ENCODE data around the gene FAM209A. TPM values are rescaled to one million over a fixed set of nuclear protein-coding genes. Genes with fewer than 3 reads are reported as not detected.

FAM209A gene
- total and polyA plus RNA-seq, 10 of the 15 experiments (the other 5 are each of a cell fraction or from before 2014, with no cell fraction given), result 0.11 to 0.51 (median 0.32) TPM; not detected in 4

GRCh38 chr20:56566621-56567020 lies 42.1 kb downstream of the FAM209A start:
- no peak overlapping the region for H3K4me2 ChIP-seq (ENCODE audit: control insufficient read depth, insufficient read depth)
- H3K4me1 ChIP-seq (ENCODE audit: control insufficient read depth, insufficient read depth, low read length), result no peaks in the 10 kb centered on the region
- no peak overlapping the region for H3K4me3 ChIP-seq
- BruUV-seq (replicated peaks), result no TSS peak
- H3K27me3 ChIP-seq (replicated peaks in 1 of 2; ENCODE audit: control insufficient read depth in 2 of 2, insufficient read depth in 2 of 2, low read length in 1 of 2), result no peaks in the 10 kb centered on the region
- ChIA-PET POLR2A (no interaction called here), RAD21 (ENCODE audit: unreplicated experiment) (interaction anchor here (1.2 kb wide), 1 partner anchor 16 kb away, joined by 3 read pairs; no protein-coding TSS in a partner anchor), SMC1A (ENCODE audit: uncharacterized antibody, unreplicated experiment) (interaction anchor here (1.2 kb wide), 1 partner anchor 11 kb away, joined by 3 read pairs; no protein-coding TSS in a partner anchor), CTCF (interaction anchor here (0.5 to 3.5 kb wide), 3 partner anchors 9 to 16 kb away, joined by 3 to 15 read pairs (median 3); no protein-coding TSS in a partner anchor)
- FAIRE-seq (no peak), DNase-seq (ENCODE audit: low read depth, low spot score) (no peak), ATAC-seq (no peak)
- no peaks in the 10 kb centered on the region for H4K20me1 ChIP-seq (ENCODE audit: control insufficient read depth, insufficient read depth)
- no peak overlapping the region for H3K9ac ChIP-seq (ENCODE audit: control insufficient read depth, insufficient read depth, low read length)
- no peaks in the 10 kb centered on the region for H3K9me3 ChIP-seq (replicated peaks; ENCODE audit: control insufficient read depth, insufficient read depth, low read length)
- in situ Hi-C loops (cut with MboI) (no loop called here), intact Hi-C loops (cut with micrococcal nuclease; ENCODE audit: unreplicated experiment) (no loop called here)
- no peak overlapping the region for H2AFZ ChIP-seq (ENCODE audit: control insufficient read depth, low read depth, low read length)
- WGBS (ENCODE audit: insufficient coverage, insufficient replicate concordance, low lambda C conversion rate, missing lambda C conversion rate), result 51% methylated on average over 3 of the region's 3 CpGs
- H3K36me3 ChIP-seq (ENCODE audit: control insufficient read depth in 2 of 2, insufficient read depth in 2 of 2, low read length in 1 of 2), result no peaks in the 10 kb centered on the region
- H3K79me2 ChIP-seq (ENCODE audit: control insufficient read depth, insufficient read depth, low read length), result no peaks in the 10 kb centered on the region
- no peak overlapping the region for H3K27ac ChIP-seq (ENCODE audit: control insufficient read depth, insufficient read depth)
- TF ChIP-seq KLF5 (IDR thresholded peaks at IDR 0.05; ENCODE audit: partially characterized antibody), result no peak
- TF ChIP-seq MTA3 (IDR thresholded peaks at IDR 0.05; ENCODE audit: borderline replicate concordance, low read length), result no peak
- TF ChIP-seq TCF12 (IDR thresholded peaks at IDR 0.05; ENCODE audit: low read depth, low read length), result no peak
- TF ChIP-seq POLR2A (IDR thresholded peaks at IDR 0.05; ENCODE audit: low read depth, low read length), result no peak
- TF ChIP-seq MYC (IDR thresholded peaks at IDR 0.05; ENCODE audit: insufficient read depth, insufficient read length, insufficient replicate concordance, low read length, severe bottlenecking), result no peak
- no peak for TF ChIP-seq ZNF274 (IDR thresholded peaks at IDR 0.05; ENCODE audit: insufficient read depth, insufficient read length)

DNA sequence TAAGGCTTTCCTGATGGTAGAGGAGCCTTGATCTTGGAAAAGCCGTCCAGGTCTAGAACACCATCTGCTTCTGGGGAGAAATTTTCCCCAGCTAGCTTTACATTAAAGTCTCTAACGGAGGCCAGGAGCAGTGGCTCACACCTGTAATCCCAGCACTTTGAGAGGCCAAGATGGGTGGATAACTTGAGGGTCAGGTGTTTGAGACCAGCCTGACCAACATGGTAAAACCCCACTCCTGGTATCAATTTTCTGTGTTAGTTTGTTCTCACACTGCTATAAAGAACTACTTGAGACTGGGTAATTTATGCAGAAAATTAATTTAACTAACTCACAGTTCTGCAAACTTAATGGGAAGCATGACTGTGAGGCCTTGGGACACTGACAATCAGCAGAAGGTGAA lies 46.3 kb downstream of the FAM209A start:
- Histone ChIP-seq H3K4me3 (no peak overlapping the region), H3K79me2 (ENCODE audit: control insufficient read depth, insufficient read depth, low read length) (no peaks in the 10 kb centered on the region), H3K27ac (ENCODE audit: control insufficient read depth, insufficient read depth) (no peak overlapping the region), H3K4me2 (ENCODE audit: control insufficient read depth, insufficient read depth) (no peak overlapping the region), H4K20me1 (ENCODE audit: control insufficient read depth, insufficient read depth) (no peaks in the 10 kb centered on the region), H3K9me3 (replicated peaks; ENCODE audit: control insufficient read depth, insufficient read depth, low read length) (no peaks in the 10 kb centered on the region), H3K4me1 (ENCODE audit: control insufficient read depth, insufficient read depth, low read length) (no peaks in the 10 kb centered on the region), H2AFZ (ENCODE audit: control insufficient read depth, low read depth, low read length) (no peak overlapping the region), H3K9ac (ENCODE audit: control insufficient read depth, insufficient read depth, low read length) (no peak overlapping the region), H3K27me3 (replicated peaks in 1 of 2; ENCODE audit: control insufficient read depth in 2 of 2, insufficient read depth in 2 of 2, low read length in 1 of 2) (no peaks in the 10 kb centered on the region; a peak in 1 of 4 replicates), H3K36me3 (ENCODE audit: control insufficient read depth in 2 of 2, insufficient read depth in 2 of 2, low read length in 1 of 2) (no peaks in the 10 kb centered on the region)
- in situ Hi-C loops (cut with MboI) (no loop called here), intact Hi-C loops (cut with micrococcal nuclease; ENCODE audit: unreplicated experiment) (no loop called here)
- RAD21 ChIA-PET (ENCODE audit: unreplicated experiment), result no interaction called here
- no TSS peak for BruUV-seq (replicated peaks)
- no peak for DNase-seq (ENCODE audit: low read depth, low spot score)
- POLR2A ChIA-PET, result no interaction called here
- FAIRE-seq, result no peak
- ATAC-seq, result no peak
- no peak for TF ChIP-seq MTA3 (IDR thresholded peaks at IDR 0.05; ENCODE audit: borderline replicate concordance, low read length)
- TF ChIP-seq, protein P1, sequence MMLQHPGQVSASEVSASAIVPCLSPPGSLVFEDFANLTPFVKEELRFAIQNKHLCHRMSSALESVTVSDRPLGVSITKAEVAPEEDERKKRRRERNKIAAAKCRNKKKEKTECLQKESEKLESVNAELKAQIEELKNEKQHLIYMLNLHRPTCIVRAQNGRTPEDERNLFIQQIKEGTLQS (IDR thresholded peaks at IDR 0.05; ENCODE audit: borderline replicate concordance, extremely low read depth, low read depth, low read length), result no peak
- CTCF ChIA-PET, result no interaction called here
- WGBS (ENCODE audit: insufficient coverage, insufficient replicate concordance, low lambda C conversion rate, missing lambda C conversion rate), result 12% methylated on average over 2 of the region's 2 CpGs
- SMC1A ChIA-PET (ENCODE audit: uncharacterized antibody, unreplicated experiment), result interaction anchor here (0.9 kb wide), 1 partner anchor 20 kb away, joined by 3 read pairs; no protein-coding TSS in a partner anchor
